ENCODE measurements around the gene CELSR2.

The CELSR2 gene

DNA sequence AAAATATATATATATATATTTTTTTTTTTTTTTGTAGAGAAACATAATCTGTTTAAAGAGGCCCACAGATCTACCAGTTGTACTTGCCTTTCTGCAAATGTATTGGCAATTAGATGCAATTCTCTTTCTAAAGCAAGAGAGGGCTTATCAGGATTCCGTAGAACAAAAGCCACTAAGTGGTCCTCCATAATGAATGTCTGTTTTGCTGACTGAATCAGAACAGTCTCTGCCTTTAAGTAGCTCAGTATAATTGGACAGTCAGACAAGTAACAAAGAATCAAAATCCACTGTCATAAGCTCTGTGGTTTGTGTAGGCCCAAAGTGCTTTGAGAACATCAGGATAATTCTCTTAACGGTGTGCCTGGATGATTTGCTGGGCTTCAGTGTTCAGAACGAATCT, 18.3 kb upstream of the CELSR2 start:
- no peak for DNase-seq (ENCODE audit: low read depth)

DNA sequence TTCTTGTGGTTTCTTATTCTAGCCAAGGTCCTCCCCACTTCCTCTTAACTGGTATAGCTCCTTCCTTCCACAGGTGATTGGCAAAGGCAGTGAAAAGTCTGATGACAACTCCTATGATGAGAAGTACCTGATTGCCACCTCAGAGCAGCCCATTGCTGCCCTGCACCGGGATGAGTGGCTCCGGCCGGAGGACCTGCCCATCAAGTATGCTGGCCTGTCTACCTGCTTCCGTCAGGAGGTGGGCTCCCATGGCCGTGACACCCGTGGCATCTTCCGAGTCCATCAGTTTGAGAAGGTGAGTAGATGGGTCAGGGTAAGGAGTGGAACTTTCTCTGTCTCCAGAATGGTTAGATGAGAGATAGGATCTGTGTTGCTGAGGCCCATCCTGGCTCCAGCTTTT, 14.2 kb upstream of the CELSR2 start:
- no peak for DNase-seq (ENCODE audit: low read depth)

DNA sequence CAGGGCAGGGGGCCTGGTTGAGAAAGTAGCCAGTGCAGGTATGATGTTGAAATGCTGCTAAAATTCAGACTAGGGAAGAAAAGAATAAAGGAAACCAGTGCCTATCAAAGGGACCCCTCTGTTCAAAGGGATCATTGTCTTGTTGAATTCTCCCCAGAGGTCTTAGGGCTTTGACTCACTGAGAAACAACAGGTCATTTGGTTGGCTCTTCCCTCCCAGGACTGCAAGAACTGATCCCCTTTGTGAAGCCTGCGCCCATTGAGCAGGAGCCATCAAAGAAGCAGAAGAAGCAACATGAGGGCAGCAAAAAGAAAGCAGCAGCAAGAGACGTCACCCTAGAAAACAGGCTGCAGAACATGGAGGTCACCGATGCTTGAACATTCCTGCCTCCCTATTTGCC, 11.8 kb upstream of the CELSR2 start:
- DNase-seq (ENCODE audit: low read depth) = no peak

DNA sequence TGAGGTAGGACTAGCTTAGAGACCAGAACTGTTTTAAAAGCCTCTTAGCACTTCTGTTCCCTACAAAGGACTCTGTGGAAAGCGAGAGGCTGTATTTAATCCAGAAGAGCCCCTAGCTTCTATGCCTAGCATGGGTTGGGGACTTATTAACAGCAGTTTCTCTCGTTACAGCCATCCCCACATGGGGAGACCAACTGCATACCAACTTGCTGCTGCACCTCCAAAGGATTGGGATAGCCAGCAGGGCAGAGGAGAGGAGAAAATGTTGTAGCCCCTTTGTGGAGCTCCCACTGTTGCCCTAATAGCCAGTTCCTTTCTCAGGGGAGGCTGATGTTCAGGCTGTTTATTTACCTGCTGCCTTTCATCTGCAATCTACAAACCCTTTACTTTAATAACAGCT, 11.0 kb upstream of the CELSR2 start:
- no peak for DNase-seq (ENCODE audit: low read depth)

DNA sequence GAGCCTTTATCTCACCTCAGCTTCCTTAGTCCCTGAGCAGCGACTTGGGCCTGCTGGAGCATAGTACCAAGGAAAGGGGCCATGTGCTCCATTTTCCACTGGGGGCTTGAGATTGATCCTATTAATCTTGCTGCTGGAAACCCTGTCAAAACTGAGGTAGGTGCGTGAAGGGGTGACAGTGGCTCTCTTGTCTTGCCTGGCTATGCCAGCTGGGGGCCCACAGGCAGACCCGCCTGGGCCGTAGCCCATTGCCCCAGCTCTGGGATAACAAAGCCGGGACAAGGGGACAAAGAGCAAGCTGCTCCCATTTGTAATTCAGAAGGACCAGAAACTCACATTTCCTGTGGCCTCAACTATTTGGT, 10.3 kb upstream of the CELSR2 start:
- no peak for DNase-seq (ENCODE audit: low read depth)

DNA sequence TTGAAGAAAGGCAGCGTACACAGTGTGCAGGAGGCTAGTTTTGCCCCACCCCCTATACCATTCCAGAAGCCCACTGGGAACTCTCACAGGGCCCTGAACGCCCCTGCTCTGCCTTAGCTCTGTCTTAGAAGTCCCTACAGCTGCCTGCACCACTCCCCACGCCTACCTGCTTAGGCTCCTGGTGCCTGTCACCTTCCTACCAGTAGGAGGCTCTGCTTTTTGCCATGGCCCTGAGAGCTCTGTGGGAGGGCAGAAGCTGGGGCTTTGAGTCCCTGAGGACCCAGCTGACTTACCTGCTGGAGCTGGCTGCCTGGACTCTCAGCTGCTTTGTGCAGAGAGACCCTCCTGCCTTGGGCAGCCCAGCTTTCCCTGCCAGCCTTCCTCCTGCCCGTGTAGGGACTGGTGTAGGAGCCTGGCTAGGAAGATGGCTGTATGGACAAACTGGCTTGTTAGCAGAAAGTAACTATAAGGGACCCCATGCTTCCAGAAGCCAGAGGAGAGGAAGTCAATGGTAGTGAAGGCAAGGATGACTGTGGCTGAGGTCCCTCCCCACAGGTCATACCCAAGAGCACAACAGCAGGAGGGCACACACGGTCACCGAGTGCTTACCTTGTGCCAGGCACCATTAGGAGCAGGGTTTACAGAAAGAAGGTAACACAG, 9.8 kb upstream of the CELSR2 start:
- no peak for DNase-seq (ENCODE audit: low read depth)

DNA sequence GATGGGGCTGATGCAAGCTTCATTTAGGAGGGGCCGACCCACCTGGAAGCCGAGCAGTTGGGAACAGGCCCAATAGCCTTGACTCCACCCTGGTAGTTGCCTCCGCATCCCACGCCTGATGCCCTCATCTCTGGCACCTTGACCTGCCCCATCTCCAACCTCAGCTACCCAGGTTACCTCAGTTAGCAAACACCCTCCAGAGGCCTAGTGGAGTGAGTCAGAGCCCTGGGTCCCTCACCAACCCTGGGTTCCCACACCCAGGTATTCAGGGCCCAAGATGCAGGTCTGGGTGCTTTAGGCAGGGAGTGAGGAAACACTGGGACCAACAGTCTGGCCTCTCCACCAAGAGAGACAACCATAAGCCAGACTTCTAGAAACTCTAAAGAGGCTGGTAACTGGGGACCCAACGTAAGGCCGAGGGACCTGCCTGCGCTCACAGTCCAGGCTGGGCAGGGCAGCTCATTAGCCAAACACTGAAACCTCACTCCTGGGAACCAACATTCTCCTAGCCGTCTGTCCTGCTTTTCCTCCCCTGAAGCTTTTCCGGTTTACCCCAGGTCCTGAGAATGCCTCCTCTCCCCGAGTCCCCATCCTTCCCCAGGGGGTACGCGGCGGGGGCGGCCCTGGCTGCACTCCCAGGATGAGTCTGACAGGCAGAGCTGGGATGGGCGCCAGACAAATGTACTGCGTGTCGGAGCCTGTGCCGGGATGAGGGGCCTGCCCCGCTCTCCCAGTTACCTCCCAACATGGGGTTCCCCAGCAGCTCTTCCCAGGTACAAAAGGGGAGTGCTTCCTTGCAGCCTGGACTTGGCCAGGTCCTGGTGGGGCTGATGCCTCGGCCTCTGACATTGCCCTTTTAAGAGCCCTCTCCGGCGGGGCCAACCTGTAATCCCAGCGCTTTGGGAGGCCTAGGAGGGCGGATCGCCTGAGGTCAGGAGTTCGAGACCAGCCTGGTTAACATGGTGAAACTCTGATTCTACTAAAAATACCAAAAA, 8.9 kb upstream of the CELSR2 start:
- DNase-seq (ENCODE audit: low read depth) = no peak

DNA sequence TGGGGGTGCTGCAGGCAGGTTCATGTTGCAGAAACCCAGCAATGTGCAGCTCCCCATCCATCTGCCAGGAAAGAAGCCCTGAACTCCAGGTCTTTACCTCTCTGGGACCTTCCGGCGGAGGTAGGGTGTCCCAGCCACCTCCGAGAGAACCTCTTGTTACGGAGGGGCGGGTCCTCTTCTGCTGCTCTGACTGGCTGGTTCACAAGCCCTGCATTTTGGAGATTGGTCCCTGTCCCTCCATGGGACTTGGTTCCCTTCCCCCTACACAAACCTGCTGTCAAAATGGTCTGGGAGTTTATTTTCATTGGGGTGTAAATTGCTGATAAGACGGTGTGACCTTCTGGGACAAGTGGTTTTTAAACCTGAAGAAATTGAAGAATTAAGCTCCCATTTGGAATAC, 8.0 kb upstream of the CELSR2 start:
- DNase-seq (ENCODE audit: low read depth) = no peak

DNA sequence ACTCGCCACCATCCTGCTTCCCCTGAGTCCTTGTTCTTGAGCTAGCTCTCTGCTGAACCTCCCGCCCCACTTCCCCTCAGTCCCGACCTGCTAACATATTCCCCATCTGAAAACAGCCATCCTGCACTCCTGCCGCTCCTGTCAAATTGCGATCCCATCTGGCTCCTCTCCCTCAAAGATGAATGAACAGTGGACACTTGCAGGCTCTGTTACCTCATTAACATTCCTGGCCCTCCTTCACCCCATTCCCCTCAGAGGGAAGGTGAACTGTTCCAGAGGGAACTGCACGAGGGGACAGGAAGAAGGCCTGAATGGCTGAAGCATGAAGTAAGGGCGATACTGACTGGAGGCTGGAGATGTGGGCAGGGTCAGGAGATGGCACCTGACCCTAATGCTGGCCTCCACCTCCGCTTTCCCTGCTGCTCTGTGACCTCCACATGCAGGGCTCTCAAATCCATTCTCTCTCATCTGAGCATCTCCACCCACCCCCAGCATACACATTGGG, 7.4 kb upstream of the CELSR2 start:
- DNase-seq (ENCODE audit: low read depth) = no peak

DNA sequence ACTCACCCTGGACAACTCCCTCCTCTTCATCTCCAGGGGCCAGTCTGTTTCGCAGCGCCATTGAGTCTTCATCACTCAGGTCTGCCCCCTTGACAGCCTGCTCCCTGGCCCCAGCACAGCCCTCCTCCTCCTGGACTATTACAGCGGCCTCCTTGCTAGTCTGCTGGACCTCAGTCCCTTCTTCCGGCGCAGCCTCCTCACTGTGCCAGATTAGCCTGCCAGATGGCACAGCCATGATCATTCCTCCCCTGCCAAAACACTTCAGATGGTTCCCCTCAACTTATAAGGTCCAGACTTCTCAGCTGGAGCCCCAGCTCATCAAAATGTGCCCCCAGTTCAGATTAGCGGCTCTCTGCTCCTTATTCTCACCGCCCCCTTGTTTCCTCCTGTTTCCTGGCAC, 7.0 kb upstream of the CELSR2 start:
- DNase-seq (ENCODE audit: low read depth) = no peak

DNA sequence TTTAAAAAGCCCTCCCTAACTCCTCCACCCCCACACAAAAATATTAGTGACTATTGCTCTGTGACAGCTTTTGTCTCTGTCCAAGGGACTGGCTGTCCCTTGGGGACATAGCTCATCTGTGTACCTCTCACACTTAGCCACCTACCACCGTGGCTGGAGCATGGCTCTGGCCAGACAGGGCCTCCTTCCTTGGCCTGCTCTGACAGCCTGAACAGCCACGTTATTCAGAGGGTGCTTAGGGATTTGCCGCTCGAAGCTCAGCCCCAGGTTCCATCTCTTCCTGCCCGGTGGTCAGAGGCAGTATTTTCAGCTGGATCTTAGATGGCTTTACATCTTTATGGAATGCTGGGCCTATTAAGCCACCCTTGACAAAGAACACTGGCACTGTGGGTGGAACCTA, 6.1 kb upstream of the CELSR2 start:
- DNase-seq (ENCODE audit: low read depth) = no peak

DNA sequence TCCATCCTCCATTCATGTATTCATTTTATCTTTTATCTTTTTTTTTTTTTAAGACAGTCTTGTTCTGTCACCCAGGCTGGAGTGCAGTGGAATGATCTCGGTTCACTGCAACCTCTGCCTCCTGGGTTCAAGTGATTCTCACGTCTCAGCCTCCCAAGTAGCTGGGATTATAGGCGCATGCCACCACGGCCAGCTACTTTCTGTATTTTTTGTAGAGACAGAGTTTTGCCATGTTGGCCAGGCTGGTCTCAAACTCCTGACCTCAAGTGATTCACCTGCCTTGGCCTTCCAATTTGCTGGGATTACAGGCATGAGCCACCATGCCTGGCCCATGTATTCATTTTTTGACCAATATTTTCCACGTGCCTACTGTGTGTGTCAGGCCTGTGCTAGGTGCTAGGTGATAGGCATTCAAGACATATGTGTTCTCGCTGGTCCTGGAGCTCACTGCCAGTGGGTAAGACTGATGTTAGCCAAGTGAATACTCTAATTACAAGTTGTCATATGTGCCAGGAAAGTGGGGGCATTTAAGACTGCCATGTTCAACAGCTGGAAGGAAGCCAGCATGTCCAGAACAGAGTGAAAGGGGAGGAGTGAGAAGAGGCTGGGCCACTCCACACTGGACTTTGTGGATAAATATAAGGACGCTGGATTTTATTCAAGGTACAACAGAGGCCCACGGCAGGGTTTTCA, 5.3 kb upstream of the CELSR2 start:
- no peak for DNase-seq (ENCODE audit: low read depth)

DNA sequence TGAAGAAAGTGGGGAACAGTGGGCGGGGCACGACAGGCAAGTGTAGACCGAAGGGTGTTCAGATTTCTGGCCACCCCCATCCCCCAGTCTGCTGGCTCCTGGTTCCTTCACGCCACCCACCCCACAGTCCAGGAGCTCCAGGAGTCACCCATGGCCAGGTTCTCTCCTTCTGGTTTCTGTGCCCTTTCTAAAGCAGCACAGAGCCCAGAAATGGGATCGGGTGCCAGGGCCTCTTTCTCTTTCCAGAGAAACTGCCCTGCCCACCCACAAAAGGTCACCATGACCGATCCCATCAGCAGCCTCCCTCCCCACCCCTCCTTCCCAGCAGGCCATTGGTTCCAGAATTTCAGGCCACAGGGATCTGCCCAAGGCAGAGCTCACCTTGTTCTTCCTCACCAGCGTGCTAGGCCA, 3.2 kb upstream of the CELSR2 start:
- no peak for DNase-seq (ENCODE audit: low read depth)

DNA sequence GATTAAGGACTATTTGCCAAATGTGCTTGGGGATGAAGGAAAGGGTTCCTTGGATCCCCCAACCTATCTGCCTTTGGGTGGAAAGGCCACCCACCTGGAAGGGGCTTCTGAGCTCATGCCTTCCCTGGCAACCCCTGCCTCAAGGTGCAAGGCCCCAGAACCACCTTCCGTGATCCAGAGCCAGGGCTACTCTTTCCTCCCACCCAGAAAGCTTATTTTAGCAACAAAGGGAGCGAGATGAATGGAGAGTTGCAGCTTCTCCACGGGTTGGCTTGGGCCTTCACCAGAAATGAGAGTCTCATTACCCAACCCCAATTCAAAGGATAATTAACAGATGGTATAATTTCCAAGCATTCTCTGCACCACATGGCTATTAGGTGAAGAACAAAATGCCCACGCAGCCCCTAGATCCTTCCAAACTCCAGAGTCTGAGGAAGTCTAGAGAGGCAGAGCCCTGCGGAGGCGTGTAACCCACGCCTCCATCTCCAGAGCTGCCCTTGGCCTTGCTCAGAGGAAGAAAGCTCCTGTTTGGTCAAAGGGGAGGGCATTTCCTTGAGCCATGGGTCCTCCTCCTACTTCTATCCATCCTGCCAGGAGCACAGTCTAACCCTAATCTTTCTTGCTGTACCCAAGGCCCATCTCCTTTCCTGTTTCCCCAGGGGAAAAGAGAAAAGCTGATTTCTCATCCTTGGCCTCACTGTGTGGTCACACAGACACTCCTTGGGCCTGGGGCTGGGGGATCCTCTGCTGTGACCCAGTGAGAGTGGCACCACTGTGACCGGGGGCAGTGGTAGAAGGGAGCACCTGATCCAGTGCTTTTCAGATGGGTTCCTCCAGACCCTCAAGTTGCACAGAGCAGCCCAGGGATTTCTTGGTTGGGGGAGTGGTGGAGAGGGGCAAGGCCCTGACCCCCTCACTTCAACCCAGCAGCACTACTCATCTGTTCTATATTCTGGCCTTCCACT, 1.7 kb upstream of the CELSR2 start:
- DNase-seq (ENCODE audit: low read depth) = no peak

DNA sequence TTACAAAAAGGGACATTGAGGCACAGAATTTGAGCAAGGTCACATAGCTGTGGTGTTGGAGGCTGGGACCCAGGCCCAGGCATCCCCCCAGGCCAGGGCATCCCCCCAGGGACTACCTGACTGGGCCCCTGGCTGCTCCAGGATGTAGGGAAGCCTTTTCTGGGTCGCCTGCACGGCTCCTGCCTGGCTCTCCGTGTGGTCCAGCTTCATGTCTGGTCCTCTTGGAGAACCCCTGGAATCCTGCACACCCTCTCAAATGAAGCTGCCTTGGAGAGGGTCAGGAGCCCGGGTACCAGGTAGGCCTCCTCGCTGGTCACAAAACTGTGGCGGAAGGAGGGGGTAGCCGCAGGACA, 919 bp upstream of the CELSR2 start:
- DNase-seq (ENCODE audit: low read depth) = no peak

DNA sequence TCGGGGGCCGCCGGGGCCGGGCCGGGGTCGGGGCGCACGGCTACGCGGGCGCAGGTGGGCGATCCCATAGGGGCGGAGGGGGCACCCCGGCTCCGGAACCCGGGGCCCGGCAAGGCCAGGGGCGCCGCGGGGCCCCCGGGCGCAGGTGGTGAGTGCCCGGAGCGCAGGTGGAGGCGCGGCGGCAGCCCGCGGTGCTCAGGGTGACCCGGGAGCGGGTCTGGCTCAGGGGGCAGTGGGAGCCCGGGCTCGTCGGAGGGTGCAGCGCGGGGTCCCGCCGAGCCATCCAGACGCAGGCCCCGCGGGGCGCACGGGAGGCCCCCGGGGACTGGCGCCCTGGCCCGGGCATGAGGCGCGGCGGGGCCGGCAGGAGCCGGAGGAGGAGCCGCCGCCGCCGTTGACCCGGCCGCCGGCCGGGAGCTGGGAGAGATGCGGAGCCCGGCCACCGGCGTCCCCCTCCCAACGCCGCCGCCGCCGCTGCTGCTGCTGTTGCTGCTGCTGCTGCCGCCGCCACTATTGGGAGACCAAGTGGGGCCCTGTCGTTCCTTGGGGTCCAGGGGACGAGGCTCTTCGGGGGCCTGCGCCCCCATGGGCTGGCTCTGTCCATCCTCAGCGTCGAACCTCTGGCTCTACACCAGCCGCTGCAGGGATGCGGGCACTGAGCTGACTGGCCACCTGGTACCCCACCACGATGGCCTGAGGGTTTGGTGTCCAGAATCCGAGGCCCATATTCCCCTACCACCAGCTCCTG, 489 bp downstream of the CELSR2 start:
- no peak for DNase-seq (ENCODE audit: low read depth)

DNA sequence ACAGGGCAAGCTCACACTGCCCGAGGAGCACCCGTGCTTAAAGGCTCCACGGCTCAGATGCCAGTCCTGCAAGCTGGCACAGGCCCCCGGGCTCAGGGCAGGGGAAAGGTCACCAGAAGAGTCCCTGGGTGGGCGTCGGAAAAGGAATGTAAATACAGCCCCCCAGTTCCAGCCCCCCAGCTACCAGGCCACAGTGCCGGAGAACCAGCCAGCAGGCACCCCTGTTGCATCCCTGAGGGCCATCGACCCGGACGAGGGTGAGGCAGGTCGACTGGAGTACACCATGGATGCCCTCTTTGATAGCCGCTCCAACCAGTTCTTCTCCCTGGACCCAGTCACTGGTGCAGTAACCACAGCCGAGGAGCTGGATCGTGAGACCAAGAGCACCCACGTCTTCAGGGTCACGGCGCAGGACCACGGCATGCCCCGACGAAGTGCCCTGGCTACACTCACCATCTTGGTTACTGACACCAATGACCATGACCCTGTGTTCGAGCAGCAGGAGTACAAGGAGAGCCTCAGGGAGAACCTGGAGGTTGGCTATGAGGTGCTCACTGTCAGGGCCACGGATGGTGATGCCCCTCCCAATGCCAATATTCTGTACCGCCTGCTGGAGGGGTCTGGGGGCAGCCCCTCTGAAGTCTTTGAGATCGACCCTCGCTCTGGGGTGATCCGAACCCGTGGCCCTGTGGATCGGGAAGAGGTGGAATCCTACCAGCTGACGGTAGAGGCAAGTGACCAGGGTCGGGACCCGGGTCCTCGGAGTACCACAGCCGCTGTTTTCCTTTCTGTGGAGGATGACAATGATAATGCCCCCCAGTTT, 1.3 kb downstream of the CELSR2 start:
- DNase-seq (ENCODE audit: low read depth) = no peak

DNA sequence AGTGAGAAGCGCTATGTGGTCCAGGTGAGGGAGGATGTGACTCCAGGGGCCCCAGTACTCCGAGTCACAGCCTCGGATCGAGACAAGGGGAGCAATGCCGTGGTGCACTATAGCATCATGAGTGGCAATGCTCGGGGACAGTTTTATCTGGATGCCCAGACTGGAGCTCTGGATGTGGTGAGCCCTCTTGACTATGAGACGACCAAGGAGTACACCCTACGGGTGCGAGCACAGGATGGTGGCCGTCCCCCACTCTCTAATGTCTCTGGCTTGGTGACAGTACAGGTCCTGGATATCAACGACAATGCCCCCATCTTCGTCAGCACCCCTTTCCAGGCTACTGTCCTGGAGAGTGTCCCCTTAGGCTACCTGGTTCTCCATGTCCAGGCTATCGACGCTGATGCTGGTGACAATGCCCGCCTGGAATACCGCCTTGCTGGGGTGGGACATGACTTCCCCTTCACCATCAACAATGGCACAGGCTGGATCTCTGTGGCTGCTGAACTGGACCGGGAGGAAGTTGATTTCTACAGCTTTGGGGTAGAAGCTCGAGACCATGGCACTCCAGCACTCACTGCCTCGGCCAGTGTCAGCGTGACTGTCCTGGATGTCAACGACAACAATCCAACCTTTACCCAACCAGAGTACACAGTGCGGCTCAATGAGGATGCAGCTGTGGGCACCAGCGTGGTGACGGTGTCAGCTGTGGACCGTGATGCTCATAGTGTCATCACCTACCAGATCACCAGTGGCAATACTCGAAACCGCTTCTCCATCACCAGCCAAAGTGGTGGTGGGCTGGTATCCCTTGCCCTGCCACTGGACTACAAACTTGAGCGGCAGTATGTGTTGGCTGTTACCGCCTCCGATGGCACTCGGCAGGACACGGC, 2.2 kb downstream of the CELSR2 start:
- no peak for DNase-seq (ENCODE audit: low read depth)

Data from stimulated activated CD8-positive, alpha-beta memory T cell treated with anti-CD3 and anti-CD28 coated beads, Interleukin-7, amount 100 ng/mL, for 24 hours (primary cell).